Nephron progenitor cell (in vitro differentiated cells): ENCODE results near the gene PPFIA1.

ENCODE experiments used
- DNase-seq: peaks from one replicate; pipeline ENCODE4 v3.0.0; 2021
- H3K27ac Mint-ChIP-seq: 2 replicates; pipeline ENCODE4 v1.8.0; 2021; ENCODE audit warnings: mild to moderate bottlenecking, moderate library complexity, mixed read lengths
- H3K27me3 Mint-ChIP-seq: 2 replicates; pipeline ENCODE4 v1.8.0; 2021; ENCODE audit warnings: mild to moderate bottlenecking, low read depth, mixed read lengths; ENCODE audit not compliant: poor library complexity
- H3K36me3 Mint-ChIP-seq: 2 replicates; pipeline ENCODE4 v1.8.0; 2021; ENCODE audit warnings: low read depth, mixed read lengths
- H3K4me1 Mint-ChIP-seq: 2 replicates; pipeline ENCODE4 v1.8.0; 2021; ENCODE audit warnings: mixed read lengths
- H3K4me3 Mint-ChIP-seq: 2 replicates; pipeline ENCODE4 v1.8.0; 2021; ENCODE audit warnings: mild to moderate bottlenecking, moderate library complexity, mixed read lengths
- H3K9me3 Mint-ChIP-seq: 2 replicates; pipeline ENCODE4 v1.8.0; 2021; ENCODE audit warnings: mild to moderate bottlenecking, moderate library complexity, mixed read lengths
- TF ChIP-seq, protein P1 (sequence below): fragments of 200-600 bp; sonication (generic); IDR thresholded peaks from 2 replicates; pipeline ENCODE4 v1.5.0; 2021; ENCODE audit warnings: antibody characterized with exemption

The PPFIA1 gene

DNA sequence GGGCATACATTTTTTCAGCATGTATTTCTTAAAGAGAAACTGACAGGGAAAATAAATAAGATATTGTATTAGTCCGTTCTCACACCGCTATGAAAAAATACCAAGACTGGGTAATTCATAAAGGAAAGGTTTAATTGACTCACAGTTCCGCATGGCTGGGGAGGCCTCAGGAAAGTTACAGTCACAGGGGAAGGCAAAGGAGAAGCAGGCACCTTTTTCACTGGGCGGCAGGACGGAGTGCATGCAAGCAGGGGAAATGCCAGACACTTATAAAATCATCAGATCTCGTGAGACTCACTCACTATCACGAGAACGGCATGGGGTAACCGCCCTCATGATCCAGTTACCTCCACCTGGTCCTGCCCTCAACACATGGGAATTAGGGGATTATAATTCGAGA is 44.2 kb downstream of the PPFIA1 start:
- Mint-ChIP-seq H3K27me3 (peaks cover 5% of the 10 kb centered on the region), H3K27ac (peak overlapping the region; percentile 87)

DNA sequence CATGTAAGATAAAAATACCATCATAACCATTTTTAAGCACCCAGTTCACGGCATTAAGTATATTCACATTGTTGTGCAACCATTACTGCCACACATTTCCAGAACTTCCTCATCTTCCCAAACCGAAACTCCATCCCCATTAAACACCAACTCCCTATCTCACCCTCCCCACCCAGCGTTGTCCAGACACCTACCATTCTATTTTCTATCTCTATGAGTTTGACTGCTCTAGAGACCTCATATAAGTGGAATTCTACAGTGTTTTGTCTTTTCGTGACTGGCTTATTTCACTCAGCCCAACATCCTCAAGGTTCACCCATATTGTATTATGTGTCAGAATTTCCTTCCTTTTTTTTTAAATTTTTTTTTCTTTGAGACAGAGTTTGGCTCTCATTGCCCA is 45.2 kb downstream of the PPFIA1 start:
- H3K27me3 Mint-ChIP-seq: peaks cover 5% of the 10 kb centered on the region
- H3K36me3 Mint-ChIP-seq: peaks cover 11% of the 10 kb centered on the region
- no peaks in the 10 kb centered on the region for H3K9me3 Mint-ChIP-seq
- H3K4me1 Mint-ChIP-seq: peaks cover 36% of the 10 kb centered on the region
- TF ChIP-seq, protein P1, sequence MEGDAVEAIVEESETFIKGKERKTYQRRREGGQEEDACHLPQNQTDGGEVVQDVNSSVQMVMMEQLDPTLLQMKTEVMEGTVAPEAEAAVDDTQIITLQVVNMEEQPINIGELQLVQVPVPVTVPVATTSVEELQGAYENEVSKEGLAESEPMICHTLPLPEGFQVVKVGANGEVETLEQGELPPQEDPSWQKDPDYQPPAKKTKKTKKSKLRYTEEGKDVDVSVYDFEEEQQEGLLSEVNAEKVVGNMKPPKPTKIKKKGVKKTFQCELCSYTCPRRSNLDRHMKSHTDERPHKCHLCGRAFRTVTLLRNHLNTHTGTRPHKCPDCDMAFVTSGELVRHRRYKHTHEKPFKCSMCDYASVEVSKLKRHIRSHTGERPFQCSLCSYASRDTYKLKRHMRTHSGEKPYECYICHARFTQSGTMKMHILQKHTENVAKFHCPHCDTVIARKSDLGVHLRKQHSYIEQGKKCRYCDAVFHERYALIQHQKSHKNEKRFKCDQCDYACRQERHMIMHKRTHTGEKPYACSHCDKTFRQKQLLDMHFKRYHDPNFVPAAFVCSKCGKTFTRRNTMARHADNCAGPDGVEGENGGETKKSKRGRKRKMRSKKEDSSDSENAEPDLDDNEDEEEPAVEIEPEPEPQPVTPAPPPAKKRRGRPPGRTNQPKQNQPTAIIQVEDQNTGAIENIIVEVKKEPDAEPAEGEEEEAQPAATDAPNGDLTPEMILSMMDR: no peak
- H3K27ac Mint-ChIP-seq: no peak overlapping the region
- no peak overlapping the region for H3K4me3 Mint-ChIP-seq
- no peak for DNase-seq

More for the DNA sequence above, 44.2 kb downstream of the PPFIA1 start:
- H3K36me3 Mint-ChIP-seq: peaks cover 21% of the 10 kb centered on the region
- TF ChIP-seq, protein P1: no peak
- no peak for DNase-seq
- no peak overlapping the region for H3K4me3 Mint-ChIP-seq
- H3K9me3 Mint-ChIP-seq: no peaks in the 10 kb centered on the region
- H3K4me1 Mint-ChIP-seq: peaks cover 36% of the 10 kb centered on the region

DNA sequence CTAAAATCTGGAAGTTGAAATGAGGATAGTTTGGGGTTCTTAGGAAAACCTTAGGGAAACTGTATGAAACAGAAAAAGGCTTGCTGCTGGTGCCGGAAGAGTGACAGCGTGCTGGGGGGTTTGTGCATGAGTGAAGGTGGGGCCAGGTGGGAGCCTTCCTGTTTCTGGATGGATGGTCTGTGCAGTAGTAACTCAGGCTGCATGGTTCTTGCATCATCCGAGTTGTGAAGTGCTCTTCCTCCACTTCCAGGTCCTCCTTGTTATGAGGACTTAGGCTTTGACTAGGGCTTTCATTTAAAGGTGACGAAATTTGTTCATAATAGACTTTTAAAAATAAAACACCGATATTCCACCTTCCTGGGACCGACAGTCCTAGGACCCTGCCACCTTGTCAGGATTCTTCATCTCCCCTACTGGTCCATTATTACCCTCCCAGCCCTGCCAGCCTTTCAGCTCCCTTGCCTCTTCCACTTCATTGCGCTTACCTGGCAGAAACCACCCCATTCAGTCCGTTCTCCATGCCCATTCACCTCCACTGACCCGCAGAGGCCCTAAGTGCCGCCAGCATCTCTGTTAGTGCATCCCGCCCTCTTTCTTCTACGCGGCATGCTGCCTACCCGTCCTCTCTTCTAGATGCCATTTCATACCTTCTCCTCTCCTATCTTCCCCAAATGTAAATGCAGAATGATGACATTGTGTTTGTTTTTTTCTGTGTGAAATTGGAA is 47.3 kb downstream of the PPFIA1 start:
- no peak overlapping the region for H3K4me3 Mint-ChIP-seq
- TF ChIP-seq, protein P1: no peak
- H3K27me3 Mint-ChIP-seq: peaks cover 5% of the 10 kb centered on the region
- H3K9me3 Mint-ChIP-seq: no peaks in the 10 kb centered on the region
- H3K4me1 Mint-ChIP-seq: peaks cover 28% of the 10 kb centered on the region
- peaks cover 10% of the 10 kb centered on the region for H3K36me3 Mint-ChIP-seq
- no peak for DNase-seq
- H3K27ac Mint-ChIP-seq: no peak overlapping the region

DNA sequence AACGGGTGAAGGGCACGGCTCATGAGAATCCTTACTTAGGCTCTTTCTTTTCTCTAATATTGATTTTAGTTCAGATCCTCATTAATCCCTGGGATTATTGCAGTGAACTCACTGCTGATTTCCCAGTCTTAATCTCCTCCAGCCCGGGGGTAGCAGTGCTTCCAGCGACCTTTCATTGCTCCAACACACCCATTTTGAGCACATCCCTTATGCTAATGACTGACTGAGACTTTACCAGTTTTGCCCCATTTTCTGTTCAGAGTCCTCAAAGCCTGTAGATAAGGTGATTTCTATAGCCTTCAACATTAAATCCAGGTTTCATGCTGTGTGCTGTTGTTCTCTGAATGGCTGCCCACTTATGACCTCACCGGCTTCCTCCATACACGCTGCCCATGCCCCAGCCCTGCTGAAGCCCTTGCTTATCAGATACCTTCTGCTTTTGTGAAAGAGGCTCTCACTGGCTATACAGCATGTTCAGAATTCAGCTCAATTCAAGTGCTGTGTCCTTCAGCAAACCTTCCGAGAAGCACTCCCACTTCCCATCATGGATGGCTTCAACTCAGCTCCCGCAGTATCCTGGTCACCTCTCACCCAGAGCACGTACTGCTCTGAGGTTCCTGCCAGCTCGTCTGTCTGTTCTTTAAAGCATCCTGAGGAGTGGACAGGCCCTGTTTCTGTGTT is 49.0 kb downstream of the PPFIA1 start:
- Mint-ChIP-seq H3K36me3 (peaks cover 10% of the 10 kb centered on the region), H3K9me3 (no peaks in the 10 kb centered on the region), H3K27ac (no peak overlapping the region), H3K4me3 (no peak overlapping the region), H3K4me1 (peaks cover 29% of the 10 kb centered on the region), H3K27me3 (no peaks in the 10 kb centered on the region)
- DNase-seq: no peak
- TF ChIP-seq, protein P1: no peak

DNA sequence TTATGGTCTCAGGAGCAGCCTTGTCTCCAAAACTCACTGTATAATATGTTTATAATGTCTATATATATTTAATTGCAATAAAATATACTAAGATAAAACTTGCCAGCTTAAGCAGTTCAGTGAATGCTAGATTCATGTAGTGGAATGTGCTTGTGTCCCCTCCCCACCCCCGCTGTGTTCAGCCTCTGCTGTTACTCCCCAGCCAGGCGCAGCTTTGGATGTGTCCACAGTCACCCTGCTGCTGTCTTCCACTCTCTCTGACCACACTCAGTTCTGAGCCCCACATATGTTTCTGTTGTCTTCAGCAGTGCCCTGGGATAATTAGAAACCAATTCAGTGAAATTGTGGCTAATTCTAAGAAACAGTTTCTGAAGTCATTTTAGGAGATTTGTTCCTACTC is 52.2 kb downstream of the PPFIA1 start:
- H3K9me3 Mint-ChIP-seq: no peaks in the 10 kb centered on the region
- DNase-seq: peak; percentile 38
- H3K4me1 Mint-ChIP-seq: peaks cover 24% of the 10 kb centered on the region
- H3K27me3 Mint-ChIP-seq: no peaks in the 10 kb centered on the region
- H3K36me3 Mint-ChIP-seq: peaks cover 30% of the 10 kb centered on the region
- no peak overlapping the region for H3K4me3 Mint-ChIP-seq
- TF ChIP-seq, protein P1: no peak
- H3K27ac Mint-ChIP-seq: no peak overlapping the region
